Adipocyte (in vitro differentiated cells): ENCODE data around the gene SCYGR3.
"Not testable (repeated sequence)": the region's sequence is repeated elsewhere in the genome, so short reads cannot be mapped to it uniquely, and the experiment has no call there.

Experiments used
- DNase-seq: peaks from one replicate; pipeline ENCODE4 v3.0.0-alpha.2; 2015; ENCODE audit warnings: low read depth
- H3K27me3 ChIP-seq: replicated peaks from 2 replicates; pipeline ENCODE4 v1.7.0; 2013; ENCODE audit warnings: mild to moderate bottlenecking, low read length, moderate library complexity; ENCODE audit not compliant: control insufficient read depth, insufficient read depth
- H3K36me3 ChIP-seq: 2 replicates; pipeline ENCODE4 v1.7.0; 2013; ENCODE audit warnings: low read length, mild to moderate bottlenecking, moderate library complexity; ENCODE audit not compliant: control insufficient read depth, insufficient read depth, severe bottlenecking
- H3K4me1 ChIP-seq: 2 replicates; pipeline ENCODE4 v1.7.0; 2013; ENCODE audit warnings: mild to moderate bottlenecking, low read length, moderate library complexity; ENCODE audit not compliant: control insufficient read depth, insufficient read depth
- H3K4me3 ChIP-seq: 2 replicates; pipeline ENCODE4 v1.7.0; 2013; ENCODE audit warnings: mild to moderate bottlenecking, low read length, moderate library complexity
- H3K9ac ChIP-seq: 2 replicates; pipeline ENCODE4 v1.7.0; 2013; ENCODE audit warnings: mild to moderate bottlenecking, low read length, moderate library complexity
- H3K9me3 ChIP-seq: 2 replicates; pipeline ENCODE4 v1.7.0; 2013; ENCODE audit warnings: mild to moderate bottlenecking, low read length, moderate library complexity; ENCODE audit not compliant: control insufficient read depth

Gene SCYGR3

DNA sequence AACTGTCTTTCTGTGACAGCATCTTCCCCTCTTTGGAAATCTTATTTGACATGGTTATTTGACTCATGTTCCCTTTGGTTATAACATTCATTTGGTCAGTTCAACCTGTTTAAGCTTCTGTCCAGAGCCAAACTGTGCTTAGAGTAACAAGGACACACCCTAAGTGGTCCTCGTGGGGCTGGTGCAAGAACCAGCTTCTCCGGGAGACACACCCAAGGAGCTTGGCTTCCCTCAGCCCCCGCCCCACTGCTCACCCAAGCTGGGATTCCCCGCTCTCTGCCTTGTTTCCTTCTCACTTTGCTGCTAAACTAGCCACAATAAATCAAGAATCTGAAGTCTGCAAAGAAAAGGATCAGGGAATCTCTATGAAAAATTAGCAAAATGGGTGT is 1.4 kb downstream of the SCYGR3 start:
- H3K27me3 ChIP-seq = no peaks in the 10 kb centered on the region
- DNase-seq = no peak
- H3K4me1 ChIP-seq = peaks cover 18% of the 10 kb centered on the region
- H3K9me3 ChIP-seq = no peaks in the 10 kb centered on the region
- no peak overlapping the region for H3K9ac ChIP-seq
- H3K36me3 ChIP-seq = no peaks in the 10 kb centered on the region
- H3K4me3 ChIP-seq = no peak overlapping the region

DNA sequence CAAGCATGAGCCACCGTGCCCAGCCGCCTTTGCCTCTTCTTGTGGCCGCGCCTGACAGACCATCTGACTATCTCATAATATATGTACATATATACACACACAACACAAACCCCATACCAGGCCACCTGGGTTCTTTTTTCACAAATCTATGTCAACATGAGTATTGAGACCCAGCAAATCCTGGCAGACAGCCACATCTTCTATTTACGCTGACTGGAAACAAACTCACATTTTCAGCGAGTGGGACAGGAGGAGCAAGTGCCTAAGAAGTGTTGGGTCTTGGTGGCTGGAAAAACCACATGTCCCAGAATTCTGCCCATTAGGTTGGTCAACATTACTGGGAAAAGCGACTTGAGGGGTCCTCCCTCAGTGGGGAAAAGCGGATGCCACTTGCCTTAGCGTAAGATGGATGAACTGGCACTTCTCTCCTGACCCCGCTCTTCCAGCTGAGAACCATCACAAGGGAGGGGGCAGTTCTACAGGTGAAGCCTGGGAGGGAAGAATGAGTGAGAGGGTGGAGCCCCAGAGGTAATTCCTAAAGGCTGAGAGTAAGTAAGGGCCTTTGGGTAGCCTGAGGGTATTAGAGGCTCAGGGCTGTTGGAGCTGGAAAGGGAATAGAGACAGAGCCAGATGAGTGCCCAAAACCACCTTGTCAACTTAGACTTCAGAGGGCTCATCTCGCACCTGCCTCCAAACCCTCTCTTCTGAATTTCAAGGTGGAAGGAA is 1.9 kb downstream of the SCYGR3 start:
- no peaks in the 10 kb centered on the region for H3K9me3 ChIP-seq
- no peak for DNase-seq
- no peak overlapping the region for H3K4me3 ChIP-seq

DNA sequence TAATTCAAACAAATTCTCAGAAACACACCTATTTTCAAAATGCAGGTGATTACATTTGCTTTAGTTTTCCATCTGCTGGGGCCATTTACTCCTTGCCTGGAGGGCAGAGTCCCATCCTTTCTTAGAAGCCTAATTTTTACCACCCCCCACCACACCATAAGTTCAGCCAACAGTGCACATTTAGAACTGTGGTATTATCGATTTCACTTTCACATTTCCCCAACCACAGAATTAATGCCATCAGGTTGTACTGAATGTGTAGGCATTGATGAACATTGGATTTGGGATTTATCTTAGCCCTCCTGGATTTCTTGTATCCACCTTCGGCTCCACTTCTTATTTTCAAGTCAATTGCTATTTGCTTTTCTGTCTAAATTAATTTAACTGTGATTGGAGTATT is 4.5 kb downstream of the SCYGR3 start:
- no peak overlapping the region for H3K4me3 ChIP-seq
- no peak overlapping the region for H3K9ac ChIP-seq
- H3K36me3 ChIP-seq = no peaks in the 10 kb centered on the region
- peaks cover 22% of the 10 kb centered on the region for H3K4me1 ChIP-seq
- no peaks in the 10 kb centered on the region for H3K27me3 ChIP-seq
- H3K9me3 ChIP-seq = no peaks in the 10 kb centered on the region
- DNase-seq = no peak

More for the DNA sequence above, 1.9 kb downstream of the SCYGR3 start:
- Histone ChIP-seq H3K36me3 (no peaks in the 10 kb centered on the region), H3K9ac (no peak overlapping the region), H3K4me1 (peaks cover 17% of the 10 kb centered on the region), H3K27me3 (no peaks in the 10 kb centered on the region)

DNA sequence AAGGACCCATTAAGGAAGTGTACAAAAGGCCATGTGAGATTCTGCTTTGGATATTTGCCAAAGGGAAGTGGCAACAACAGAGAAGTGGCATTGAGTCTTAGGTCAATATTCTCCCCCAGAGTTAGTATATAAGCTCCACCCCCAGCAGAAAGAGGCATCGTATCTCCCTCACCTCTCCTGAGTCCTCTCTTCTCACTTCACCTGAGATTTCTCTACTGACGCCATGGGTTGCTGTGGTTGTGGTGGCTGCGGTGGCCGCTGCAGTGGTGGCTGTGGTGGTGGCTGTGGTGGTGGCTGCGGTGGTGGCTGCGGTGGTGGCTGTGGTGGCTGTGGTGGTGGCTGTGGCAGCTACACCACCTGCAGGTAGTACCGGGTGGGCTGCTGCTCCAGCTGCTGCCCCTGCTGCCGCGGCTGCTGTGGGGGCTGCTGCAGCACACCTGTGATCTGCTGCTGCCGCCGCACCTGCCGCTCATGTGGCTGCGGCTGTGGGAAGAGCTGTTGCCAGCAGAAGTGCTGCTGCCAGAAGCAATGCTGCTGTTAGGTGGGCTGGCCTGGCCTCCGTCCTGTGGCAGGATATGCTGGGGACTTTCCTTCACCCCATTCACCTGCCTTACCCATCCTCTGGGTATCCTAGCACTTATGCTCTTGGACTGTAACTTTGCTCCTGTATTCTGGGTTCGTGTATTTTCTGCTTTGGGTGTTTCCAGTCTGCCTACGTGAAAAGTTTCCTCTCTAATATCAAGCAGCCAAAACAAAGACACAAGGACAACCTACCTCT is 5.9 kb downstream of the SCYGR3 start:
- H3K27me3 ChIP-seq = no peaks in the 10 kb centered on the region
- DNase-seq = no peak
- no peaks in the 10 kb centered on the region for H3K36me3 ChIP-seq
- H3K9me3 ChIP-seq = no peaks in the 10 kb centered on the region
- peaks cover 22% of the 10 kb centered on the region for H3K4me1 ChIP-seq
- no peak overlapping the region for H3K9ac ChIP-seq
- H3K4me3 ChIP-seq = no peak overlapping the region

DNA sequence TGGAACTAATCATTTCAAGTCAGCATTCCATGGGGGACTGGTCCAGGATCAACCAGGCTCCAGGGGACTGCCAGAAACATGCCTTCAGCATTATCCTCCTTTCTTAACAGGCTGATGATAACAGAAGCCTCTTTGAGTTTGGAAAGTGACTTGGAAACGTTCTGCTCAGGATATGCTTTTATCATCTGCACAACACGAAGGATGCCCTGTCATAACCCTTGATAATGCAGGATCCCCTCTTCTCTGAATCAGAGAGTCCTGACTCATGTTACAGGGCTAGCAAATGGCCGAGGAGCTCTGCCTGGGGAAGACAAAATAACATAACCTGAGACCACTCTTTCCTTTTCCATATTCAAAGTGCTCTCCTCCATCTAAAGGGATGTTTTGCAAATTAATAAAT is 6.7 kb downstream of the SCYGR3 start:
- H3K4me3 ChIP-seq = no peak overlapping the region
- DNase-seq = no peak
- H3K36me3 ChIP-seq = no peaks in the 10 kb centered on the region
- no peaks in the 10 kb centered on the region for H3K27me3 ChIP-seq
- no peaks in the 10 kb centered on the region for H3K9me3 ChIP-seq
- peaks cover 22% of the 10 kb centered on the region for H3K4me1 ChIP-seq
- no peak overlapping the region for H3K9ac ChIP-seq

DNA sequence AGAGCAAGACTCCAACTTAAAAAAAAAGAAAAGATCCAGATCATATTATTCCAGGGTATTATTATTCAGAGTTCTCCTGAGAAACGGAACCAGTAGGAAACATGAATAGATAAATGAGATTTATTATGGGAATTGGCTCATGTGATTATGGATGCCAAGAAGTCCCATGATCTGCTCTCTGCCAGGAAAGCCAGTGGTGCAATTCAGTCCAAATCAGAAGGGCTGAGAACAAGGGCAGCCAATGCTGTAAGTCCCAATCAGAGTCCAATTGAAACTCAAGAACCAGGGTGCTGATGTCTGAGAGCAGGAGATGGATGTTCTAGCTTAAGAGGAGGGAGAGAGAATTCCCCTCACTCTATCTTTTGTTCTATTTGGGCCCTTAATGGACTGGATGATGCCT is 8.2 kb downstream of the SCYGR3 start:
- DNase-seq = no peak
- H3K27me3 ChIP-seq = no peaks in the 10 kb centered on the region

DNA sequence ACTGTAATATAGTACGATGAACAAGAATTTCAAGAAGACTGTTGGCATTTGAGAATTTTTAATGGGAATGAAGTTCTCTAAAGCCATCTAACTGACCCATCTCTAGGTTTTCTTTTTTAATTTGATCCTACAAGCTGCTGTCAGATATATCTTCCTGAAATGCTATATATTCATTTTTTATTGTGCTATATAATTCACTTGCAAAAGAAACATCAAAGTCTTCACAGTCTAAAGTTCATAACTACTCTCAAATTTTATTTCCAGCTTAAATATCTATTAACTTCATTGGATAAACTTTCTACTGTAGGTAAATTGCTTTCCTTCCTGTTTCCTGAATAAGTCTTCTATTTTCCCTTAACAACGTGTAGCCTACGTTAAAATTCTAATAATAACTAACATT is 12.3 kb downstream of the SCYGR3 start:
- peaks cover 31% of the 10 kb centered on the region for H3K4me1 ChIP-seq
- no peaks in the 10 kb centered on the region for H3K36me3 ChIP-seq
- DNase-seq = no peak
- H3K9me3 ChIP-seq = no peaks in the 10 kb centered on the region
- H3K27me3 ChIP-seq = no peaks in the 10 kb centered on the region
- no peak overlapping the region for H3K4me3 ChIP-seq
- no peak overlapping the region for H3K9ac ChIP-seq

More for the DNA sequence above, 8.2 kb downstream of the SCYGR3 start:
- H3K4me3 ChIP-seq = no peak overlapping the region
- peaks cover 22% of the 10 kb centered on the region for H3K4me1 ChIP-seq
- no peaks in the 10 kb centered on the region for H3K36me3 ChIP-seq
- H3K9ac ChIP-seq = peak overlapping the region; percentile 39
- H3K9me3 ChIP-seq = no peaks in the 10 kb centered on the region

DNA sequence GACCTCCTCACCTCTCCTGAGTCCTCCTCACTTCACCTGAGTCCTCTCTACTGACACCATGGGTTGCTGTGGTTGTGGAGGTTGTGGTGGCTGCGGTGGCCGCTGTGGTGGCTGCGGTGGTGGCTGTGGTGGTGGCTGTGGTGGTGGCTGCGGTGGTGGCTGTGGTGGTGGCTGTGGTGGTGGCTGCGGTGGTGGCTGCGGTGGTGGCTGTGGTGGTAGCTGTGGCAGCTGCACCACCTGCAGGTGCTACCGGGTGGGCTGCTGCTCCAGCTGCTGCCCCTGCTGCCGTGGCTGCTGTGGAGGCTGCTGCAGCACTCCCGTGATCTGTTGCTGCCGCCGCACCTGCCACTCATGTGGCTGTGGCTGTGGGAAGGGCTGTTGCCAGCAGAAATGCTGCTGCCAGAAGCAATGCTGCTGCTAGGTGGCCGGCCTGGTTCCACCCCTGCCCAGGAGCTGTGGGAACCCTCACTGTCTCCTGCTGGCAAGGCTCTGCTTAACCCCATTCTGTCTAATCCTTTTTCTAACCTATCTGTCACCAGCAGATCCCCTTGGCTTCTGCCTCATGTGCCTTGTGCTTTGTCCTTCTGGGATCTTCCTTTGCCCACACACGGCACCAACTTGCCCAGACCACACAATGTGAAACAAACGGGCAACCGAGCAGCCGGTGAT is 15.7 kb downstream of the SCYGR3 start, which contains the start of gene SCYGR2:
SCYGR2 (plus strand) TSS at position 59 of the 669 bp plus-strand sequence; CDS start at position 59, 0 bp downstream.
- H3K9ac ChIP-seq = peak within 1 kb of the TSS; percentile 53
- H3K4me1 ChIP-seq = peaks cover 18% of the 10 kb centered on the region
- H3K36me3 ChIP-seq, H3K27me3 ChIP-seq, DNase-seq, H3K4me3 ChIP-seq, H3K9me3 ChIP-seq: not testable (repeated sequence)

DNA sequence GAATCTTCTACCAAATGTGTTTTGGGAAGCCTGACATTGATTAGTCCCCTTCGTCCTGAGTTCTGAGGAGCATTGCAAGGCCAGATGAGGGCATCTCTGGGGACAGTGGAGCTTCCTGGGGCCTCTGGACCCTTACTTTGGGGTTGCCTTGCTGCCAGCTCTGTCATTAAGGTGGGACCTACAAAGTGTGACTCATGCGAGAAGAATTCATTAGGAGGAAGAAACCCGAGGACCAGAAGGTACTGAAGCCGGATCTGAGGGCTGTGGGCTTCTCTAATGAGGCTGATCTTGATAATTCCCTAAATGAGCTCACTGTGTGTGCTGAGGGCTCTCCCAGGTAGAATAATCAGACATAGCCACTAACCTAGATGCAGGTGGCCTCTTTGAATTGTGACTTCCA is 16.6 kb downstream of the SCYGR3 start:
- Histone ChIP-seq H3K9me3 (no peaks in the 10 kb centered on the region), H3K27me3 (no peaks in the 10 kb centered on the region), H3K4me3 (no peak overlapping the region), H3K9ac (no peak overlapping the region), H3K36me3 (no peaks in the 10 kb centered on the region), H3K4me1 (peaks cover 28% of the 10 kb centered on the region)
- no peak for DNase-seq

DNA sequence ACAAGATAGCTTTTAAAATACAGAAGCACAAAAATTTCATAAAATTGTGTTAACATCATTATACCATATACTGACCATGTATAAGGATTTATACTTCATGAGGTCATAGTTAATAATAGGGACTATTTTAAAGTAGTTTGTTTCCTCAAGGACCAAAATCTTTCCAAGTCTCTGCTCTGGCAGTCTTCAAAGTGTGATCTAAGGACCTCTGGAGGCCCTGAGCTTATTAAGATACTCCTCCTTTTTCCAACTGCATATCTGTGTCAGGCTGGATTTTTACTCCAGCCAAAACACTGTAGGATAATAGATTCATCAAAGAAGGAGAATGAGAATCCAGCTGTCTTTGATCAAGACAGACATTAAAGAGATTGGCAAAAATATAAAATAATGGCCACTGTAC is 17.6 kb downstream of the SCYGR3 start:
- no peak for DNase-seq
- no peak overlapping the region for H3K9ac ChIP-seq
- no peak overlapping the region for H3K4me3 ChIP-seq
- H3K27me3 ChIP-seq = no peaks in the 10 kb centered on the region
- H3K4me1 ChIP-seq = peaks cover 35% of the 10 kb centered on the region
- no peaks in the 10 kb centered on the region for H3K36me3 ChIP-seq
- no peaks in the 10 kb centered on the region for H3K9me3 ChIP-seq

DNA sequence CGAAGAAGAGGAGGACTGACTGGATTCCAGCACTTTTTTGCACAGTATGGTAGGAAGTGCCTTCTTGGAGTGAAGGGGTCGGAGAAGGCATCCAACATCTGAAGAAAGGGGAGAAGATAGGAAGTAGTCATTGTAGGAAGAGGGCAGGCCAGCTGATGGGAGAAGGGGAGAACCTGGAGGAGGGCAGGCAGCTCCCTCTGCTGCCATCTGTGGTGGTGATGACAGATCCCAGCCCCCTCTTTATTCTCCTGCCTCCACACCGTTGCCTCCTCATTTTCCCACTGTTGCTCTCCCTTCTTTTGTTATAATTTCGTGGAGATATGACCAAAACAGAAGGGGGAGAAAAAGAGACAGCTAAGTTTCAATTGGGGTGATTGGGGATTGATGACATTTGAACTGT is 18.8 kb downstream of the SCYGR3 start:
- Histone ChIP-seq H3K4me3 (no peak overlapping the region), H3K27me3 (no peaks in the 10 kb centered on the region), H3K9me3 (no peaks in the 10 kb centered on the region), H3K4me1 (peaks cover 35% of the 10 kb centered on the region), H3K36me3 (no peaks in the 10 kb centered on the region), H3K9ac (no peak overlapping the region)
- no peak for DNase-seq
